Adipocyte (in vitro differentiated cells): ENCODE measurements around the gene OGFOD2.
"Not testable (repeated sequence)": the region's sequence is repeated elsewhere in the genome, so short reads cannot be mapped to it uniquely, and the experiment has no call there.

Source experiments
- DNase-seq: peaks from one replicate; pipeline ENCODE4 v3.0.0-alpha.2; 2015; ENCODE audit warnings: low read depth
- H3K27me3 ChIP-seq: replicated peaks from 2 replicates; pipeline ENCODE4 v1.7.0; 2013; ENCODE audit warnings: mild to moderate bottlenecking, low read length, moderate library complexity; ENCODE audit not compliant: control insufficient read depth, insufficient read depth
- H3K36me3 ChIP-seq: 2 replicates; pipeline ENCODE4 v1.7.0; 2013; ENCODE audit warnings: low read length, mild to moderate bottlenecking, moderate library complexity; ENCODE audit not compliant: control insufficient read depth, insufficient read depth, severe bottlenecking
- H3K4me1 ChIP-seq: 2 replicates; pipeline ENCODE4 v1.7.0; 2013; ENCODE audit warnings: mild to moderate bottlenecking, low read length, moderate library complexity; ENCODE audit not compliant: control insufficient read depth, insufficient read depth
- H3K4me3 ChIP-seq: 2 replicates; pipeline ENCODE4 v1.7.0; 2013; ENCODE audit warnings: mild to moderate bottlenecking, low read length, moderate library complexity
- H3K9ac ChIP-seq: 2 replicates; pipeline ENCODE4 v1.7.0; 2013; ENCODE audit warnings: mild to moderate bottlenecking, low read length, moderate library complexity
- H3K9me3 ChIP-seq: 2 replicates; pipeline ENCODE4 v1.7.0; 2013; ENCODE audit warnings: mild to moderate bottlenecking, low read length, moderate library complexity; ENCODE audit not compliant: control insufficient read depth

Gene OGFOD2

DNA sequence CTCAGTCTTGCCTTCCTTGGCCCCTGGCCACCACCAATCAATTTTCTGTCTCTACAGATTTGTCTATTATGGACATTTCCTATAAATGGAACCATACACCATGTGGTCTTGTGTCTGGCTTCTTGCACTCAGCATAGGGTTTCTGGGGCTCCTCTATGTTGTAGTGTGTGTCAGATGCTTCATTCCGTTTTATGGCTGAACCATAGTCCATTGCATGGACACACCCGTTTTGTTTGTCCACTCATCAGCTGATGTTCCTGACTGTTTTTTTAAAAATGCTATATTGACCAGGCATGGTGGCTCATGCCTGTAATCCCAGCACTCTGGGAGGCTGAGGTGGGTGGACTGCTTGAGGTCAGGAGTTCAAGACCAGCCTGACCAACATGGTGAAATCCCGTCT is 26.4 kb downstream of the OGFOD2 start:
- no peak overlapping the region for H3K9ac ChIP-seq
- no peaks in the 10 kb centered on the region for H3K9me3 ChIP-seq
- H3K4me3 ChIP-seq, result no peak overlapping the region

GRCh38 chr12:123003257-123003656 is 28.2 kb downstream of the OGFOD2 start:
- Histone ChIP-seq H3K27me3 (no peaks in the 10 kb centered on the region), H3K4me3 (no peak overlapping the region), H3K9ac (no peak overlapping the region), H3K9me3 (no peaks in the 10 kb centered on the region), H3K4me1 (peaks cover 2% of the 10 kb centered on the region), H3K36me3 (peaks cover 16% of the 10 kb centered on the region)
- no peak for DNase-seq

More for the DNA sequence above, 26.4 kb downstream of the OGFOD2 start:
- no peak for DNase-seq
- no peaks in the 10 kb centered on the region for H3K27me3 ChIP-seq
- H3K36me3 ChIP-seq, result peaks cover 11% of the 10 kb centered on the region
- H3K4me1 ChIP-seq, result peaks cover 20% of the 10 kb centered on the region

DNA sequence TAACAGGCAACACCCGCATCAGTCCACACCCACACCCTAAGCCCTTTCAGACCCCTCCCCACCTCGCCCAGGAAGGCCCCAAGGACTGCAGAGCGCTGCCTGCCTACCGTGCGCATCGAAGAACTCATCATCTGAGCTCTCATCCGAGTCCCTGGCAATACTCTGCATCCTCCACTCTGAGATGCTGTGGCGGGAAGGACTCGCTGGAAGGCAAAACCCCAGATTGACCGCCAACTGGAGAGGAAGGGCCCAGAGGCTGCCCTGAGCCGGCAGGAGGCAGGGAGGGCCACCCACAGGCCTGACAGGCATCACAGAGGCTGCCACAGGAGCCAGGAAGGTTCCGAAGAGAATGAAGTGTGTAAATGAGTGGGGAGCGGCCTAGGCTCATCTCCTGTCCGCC is 29.2 kb downstream of the OGFOD2 start:
- Histone ChIP-seq H3K9ac (no peak overlapping the region), H3K36me3 (peaks cover 16% of the 10 kb centered on the region), H3K4me1 (no peaks in the 10 kb centered on the region), H3K4me3 (no peak overlapping the region), H3K27me3 (no peaks in the 10 kb centered on the region), H3K9me3 (no peaks in the 10 kb centered on the region)
- no peak for DNase-seq

DNA sequence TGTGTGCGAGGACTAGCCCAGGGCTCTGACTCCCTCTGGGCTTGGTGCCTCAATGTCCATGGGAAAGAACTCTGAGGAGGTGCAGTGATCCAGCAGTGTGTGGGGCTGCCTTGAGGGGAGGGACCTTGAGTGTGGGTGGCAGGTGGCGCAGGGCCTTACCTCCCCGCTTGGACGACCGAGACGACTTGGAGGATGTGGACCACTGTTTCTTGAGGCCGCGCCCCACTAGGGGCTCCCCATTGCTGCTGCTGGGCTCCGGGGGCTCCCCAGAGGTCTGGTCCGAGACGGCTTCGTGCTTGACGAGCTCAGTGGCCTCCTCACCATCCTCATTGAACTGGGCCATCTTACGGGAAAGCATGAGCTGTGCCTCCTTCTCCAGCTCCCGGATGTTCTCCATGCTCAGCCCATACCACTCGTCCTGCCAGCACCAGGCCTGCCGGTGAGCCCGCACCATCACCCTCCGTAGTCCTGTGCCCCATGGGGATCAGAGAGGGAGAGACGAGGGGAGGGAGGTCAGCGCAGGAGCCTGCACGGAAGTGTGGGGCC is 30.1 kb downstream of the OGFOD2 start:
- no peak overlapping the region for H3K9ac ChIP-seq
- H3K4me1 ChIP-seq, result no peaks in the 10 kb centered on the region
- H3K4me3 ChIP-seq, result no peak overlapping the region
- DNase-seq, result no peak
- H3K36me3 ChIP-seq, result peaks cover 18% of the 10 kb centered on the region
- no peaks in the 10 kb centered on the region for H3K27me3 ChIP-seq
- H3K9me3 ChIP-seq, result no peaks in the 10 kb centered on the region

DNA sequence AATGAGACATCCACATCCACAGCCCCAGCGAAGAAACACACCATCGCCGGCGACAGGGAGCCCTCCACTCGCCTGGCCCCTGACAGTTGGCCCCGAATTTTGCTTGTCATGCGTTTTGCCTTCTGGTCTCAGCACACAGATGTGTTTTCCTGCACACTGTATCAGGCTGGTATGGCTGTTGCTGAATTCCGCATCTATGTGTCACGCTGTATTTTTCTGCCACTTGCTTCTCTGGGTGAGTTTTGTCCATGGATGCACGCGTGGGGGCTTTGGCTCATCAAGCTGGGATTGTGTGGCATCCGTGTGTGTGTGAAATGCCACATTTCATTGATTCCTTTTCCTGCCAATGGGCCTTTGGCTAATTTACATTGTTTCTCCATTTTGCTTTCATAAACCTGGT is 31.9 kb downstream of the OGFOD2 start:
- no peaks in the 10 kb centered on the region for H3K4me1 ChIP-seq
- no peaks in the 10 kb centered on the region for H3K27me3 ChIP-seq
- H3K9me3 ChIP-seq, result no peaks in the 10 kb centered on the region
- no peak overlapping the region for H3K4me3 ChIP-seq
- peaks cover 15% of the 10 kb centered on the region for H3K36me3 ChIP-seq
- H3K9ac ChIP-seq, result no peak overlapping the region
- DNase-seq, result peak; percentile 12

DNA sequence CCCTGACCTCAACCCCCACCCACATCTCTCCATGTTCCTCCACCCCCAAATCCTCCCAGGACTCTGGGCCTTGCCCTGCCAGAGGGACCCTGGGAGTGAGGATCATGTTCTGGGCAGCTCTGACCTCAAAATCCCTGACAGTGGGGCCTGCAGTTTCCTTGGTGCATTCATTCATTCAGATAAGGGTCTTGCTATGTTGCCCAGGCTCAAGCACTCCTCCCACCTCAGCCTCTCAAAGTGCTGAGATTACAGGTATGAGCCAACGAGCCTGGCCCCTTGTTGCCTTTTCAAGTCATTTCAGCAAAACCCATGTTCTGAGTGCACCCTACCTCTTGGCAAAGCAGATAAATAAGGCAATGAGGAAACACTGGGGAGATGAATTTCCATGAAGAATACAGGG is 35.1 kb downstream of the OGFOD2 start:
- no peaks in the 10 kb centered on the region for H3K9me3 ChIP-seq
- DNase-seq, result no peak
- no peak overlapping the region for H3K9ac ChIP-seq
- H3K36me3 ChIP-seq, result peaks cover 7% of the 10 kb centered on the region
- H3K4me3 ChIP-seq, result no peak overlapping the region
- no peaks in the 10 kb centered on the region for H3K4me1 ChIP-seq
- no peaks in the 10 kb centered on the region for H3K27me3 ChIP-seq

DNA sequence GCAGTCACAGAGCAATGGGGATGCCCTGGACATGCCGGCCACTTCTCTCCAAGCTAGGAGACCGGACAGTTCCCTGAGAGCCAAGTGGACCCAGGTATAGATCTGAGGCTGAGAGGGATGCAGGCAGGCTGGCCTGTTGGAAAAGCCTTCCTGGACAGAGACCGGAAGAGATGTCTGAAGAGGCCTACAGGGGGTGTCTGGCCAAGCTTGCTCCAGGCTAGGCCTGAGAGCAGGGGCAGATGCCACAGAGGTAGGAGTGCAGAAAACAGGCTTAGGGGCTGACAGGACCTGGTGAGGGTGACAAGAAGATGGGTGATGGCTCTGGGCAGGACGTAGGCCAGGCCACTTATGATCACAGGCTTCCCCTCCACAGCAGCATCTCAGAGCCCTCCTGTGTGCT is 35.6 kb downstream of the OGFOD2 start:
- Histone ChIP-seq H3K27me3 (no peaks in the 10 kb centered on the region), H3K9me3 (no peaks in the 10 kb centered on the region), H3K36me3 (peaks cover 7% of the 10 kb centered on the region), H3K4me3 (no peak overlapping the region), H3K4me1 (no peaks in the 10 kb centered on the region), H3K9ac (no peak overlapping the region)
- no peak for DNase-seq

DNA sequence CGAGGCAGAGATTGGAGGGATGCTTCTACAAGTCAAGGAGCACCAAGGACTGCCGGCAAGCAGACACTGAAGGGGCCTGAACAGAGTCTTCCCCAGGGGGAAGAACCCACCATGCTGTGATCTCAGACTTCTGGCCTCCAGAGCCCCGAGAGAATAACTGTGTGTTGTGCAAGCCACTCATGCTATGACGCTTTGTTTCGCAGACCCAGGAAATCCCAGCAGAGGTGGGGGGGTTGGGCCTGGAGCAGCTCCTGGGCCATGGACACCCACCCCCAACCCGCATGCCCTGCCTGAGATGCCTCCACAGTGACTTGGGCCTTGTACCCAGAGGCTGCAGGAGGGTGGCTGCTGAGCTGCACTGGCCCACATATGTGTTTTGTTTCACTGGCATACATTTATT is 36.7 kb downstream of the OGFOD2 start:
- H3K4me1 ChIP-seq, result no peaks in the 10 kb centered on the region
- H3K9me3 ChIP-seq, result no peaks in the 10 kb centered on the region
- no peak overlapping the region for H3K4me3 ChIP-seq
- H3K27me3 ChIP-seq, result no peaks in the 10 kb centered on the region
- no peak for DNase-seq
- H3K36me3 ChIP-seq, result peaks cover 7% of the 10 kb centered on the region
- no peak overlapping the region for H3K9ac ChIP-seq

GRCh38 chr12:123013185-123014095 is 38.4 kb downstream of the OGFOD2 start:
- Histone ChIP-seq H3K27me3 (no peaks in the 10 kb centered on the region), H3K4me1 (no peaks in the 10 kb centered on the region), H3K9me3 (no peaks in the 10 kb centered on the region), H3K9ac (no peak overlapping the region), H3K4me3 (no peak overlapping the region), H3K36me3 (peaks cover 2% of the 10 kb centered on the region)
- DNase-seq, result no peak

DNA sequence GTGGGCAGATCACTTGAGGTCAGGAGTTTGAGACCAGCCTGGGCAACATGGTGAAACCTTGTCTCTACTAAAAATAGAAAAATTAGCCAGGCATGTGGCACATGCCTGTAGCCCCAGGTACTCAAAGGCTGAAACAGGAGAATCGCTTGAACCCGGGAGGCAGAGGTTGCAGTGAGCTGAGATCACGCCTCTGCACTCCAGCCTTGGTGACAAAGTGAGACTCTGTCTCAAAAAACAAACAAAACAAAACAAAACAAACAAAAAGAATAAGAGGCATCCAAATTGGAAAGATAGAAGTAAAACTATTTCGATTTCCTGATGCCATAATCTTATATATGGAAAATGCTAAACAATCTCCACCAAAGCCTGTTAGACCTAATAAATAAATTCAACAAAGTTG is 39.4 kb downstream of the OGFOD2 start:
- H3K9me3 ChIP-seq, H3K4me3 ChIP-seq, H3K4me1 ChIP-seq, DNase-seq, H3K27me3 ChIP-seq, H3K36me3 ChIP-seq, H3K9ac ChIP-seq: not testable (repeated sequence)

DNA sequence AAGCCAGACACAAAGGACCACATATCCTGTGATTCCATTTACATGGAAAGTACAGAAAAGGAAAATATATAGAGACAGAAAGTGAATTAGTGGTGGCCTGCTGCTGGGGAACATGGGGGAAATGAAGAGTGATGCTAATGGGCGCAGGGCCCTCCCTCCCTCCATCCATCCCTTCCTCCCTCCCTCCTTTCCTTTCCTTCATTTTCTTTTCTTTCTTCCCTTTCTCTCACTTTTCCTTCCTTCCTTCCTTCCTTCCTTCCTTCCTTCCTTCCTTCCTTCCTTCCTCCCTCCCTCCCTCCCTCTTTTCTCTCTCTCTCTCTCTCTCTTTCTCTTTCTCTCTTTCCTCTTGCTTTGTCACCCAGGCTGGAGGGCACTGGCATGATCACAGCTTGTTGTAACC is 42.7 kb downstream of the OGFOD2 start:
- H3K27me3 ChIP-seq, result no peaks in the 10 kb centered on the region
- H3K36me3 ChIP-seq, result no peaks in the 10 kb centered on the region
- no peaks in the 10 kb centered on the region for H3K9me3 ChIP-seq
- DNase-seq, result no peak
- no peak overlapping the region for H3K4me3 ChIP-seq
- H3K9ac ChIP-seq, result no peak overlapping the region
- H3K4me1 ChIP-seq, result peaks cover 9% of the 10 kb centered on the region

DNA sequence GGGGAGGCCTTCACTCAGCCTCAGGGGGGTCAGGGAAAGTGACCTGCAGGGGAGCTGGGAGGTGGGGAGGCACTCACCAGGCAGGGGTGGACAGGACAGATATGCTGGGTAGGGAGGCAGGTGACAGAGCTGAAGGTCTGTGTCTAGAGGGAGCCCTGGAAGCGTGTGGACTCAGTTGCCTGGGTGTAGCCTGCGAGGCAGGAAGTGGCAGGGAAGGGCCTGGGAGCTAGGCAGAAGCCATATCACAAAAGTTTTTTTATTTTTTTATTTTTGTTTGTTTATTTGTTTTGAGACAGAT is 44.7 kb downstream of the OGFOD2 start:
- Histone ChIP-seq H3K9ac (no peak overlapping the region), H3K4me3 (no peak overlapping the region), H3K4me1 (peaks cover 9% of the 10 kb centered on the region), H3K27me3 (no peaks in the 10 kb centered on the region), H3K36me3 (no peaks in the 10 kb centered on the region), H3K9me3 (no peaks in the 10 kb centered on the region)
- DNase-seq, result no peak
